Subcutaneous adipose tissue (tissue), 4 donors: ENCODE data around the gene SMAP2. TPM values are rescaled to one million over a fixed set of nuclear protein-coding genes. Genes with fewer than 3 reads are reported as not detected.

Source experiments
- total RNA-seq, 4 donors: library from RNA; depleted of rRNA; stranded (reverse); fragments of >200 nt; gene quantifications; one replicate each; pipeline ENCODE4 v1.1.0, GENCODE V29; 2016
- TF ChIP-seq, protein P1 (sequence below): fragments of 450-650 bp; IDR thresholded peaks from one replicate; pipeline ENCODE4 v1.5.1; 2016; ENCODE audit warnings: low read depth, mild to moderate bottlenecking, control low read depth, antibody characterized with exemption, moderate library complexity

The SMAP2 gene
- total RNA-seq, 4 donors from 2014 or later = 51.0 to 110 (median 72.2) TPM

DNA sequence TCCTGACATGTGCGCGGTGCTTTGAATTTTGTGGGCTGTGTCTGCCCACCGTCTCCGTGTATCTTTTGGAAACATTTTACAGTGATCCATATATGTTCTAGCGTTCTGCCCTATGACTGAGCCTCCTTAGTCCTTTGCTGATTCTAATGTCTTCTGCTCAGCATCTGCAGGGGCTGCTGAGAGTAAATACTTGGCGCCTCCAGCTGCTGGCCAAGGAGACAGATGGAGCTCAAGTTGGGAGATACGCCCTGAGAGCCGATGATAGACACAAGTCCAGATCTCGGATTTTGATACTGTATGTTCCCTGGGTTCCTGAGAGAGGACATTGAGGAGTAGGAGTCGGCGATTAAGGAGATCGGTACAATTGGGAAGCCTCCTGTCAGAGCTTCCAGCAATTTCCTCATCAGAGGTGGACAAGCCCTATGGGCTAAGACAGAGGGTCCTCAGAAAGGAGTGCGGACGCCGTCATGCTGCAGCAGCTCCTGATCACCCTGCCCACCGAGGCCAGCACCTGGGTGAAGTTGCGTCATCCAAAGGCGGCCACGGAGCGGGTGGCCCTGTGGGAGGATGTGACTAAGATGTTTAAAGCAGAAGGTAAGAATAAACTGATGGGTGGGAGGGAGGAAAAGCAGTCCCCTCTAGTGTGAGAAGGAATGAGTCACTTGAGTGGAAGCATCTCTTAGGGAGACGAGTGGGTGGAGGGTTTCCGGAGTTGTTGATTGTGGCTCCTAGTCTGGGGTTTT lies 77.1 kb downstream of the SMAP2 start:
- TF ChIP-seq, protein P1, sequence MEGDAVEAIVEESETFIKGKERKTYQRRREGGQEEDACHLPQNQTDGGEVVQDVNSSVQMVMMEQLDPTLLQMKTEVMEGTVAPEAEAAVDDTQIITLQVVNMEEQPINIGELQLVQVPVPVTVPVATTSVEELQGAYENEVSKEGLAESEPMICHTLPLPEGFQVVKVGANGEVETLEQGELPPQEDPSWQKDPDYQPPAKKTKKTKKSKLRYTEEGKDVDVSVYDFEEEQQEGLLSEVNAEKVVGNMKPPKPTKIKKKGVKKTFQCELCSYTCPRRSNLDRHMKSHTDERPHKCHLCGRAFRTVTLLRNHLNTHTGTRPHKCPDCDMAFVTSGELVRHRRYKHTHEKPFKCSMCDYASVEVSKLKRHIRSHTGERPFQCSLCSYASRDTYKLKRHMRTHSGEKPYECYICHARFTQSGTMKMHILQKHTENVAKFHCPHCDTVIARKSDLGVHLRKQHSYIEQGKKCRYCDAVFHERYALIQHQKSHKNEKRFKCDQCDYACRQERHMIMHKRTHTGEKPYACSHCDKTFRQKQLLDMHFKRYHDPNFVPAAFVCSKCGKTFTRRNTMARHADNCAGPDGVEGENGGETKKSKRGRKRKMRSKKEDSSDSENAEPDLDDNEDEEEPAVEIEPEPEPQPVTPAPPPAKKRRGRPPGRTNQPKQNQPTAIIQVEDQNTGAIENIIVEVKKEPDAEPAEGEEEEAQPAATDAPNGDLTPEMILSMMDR = no peak

DNA sequence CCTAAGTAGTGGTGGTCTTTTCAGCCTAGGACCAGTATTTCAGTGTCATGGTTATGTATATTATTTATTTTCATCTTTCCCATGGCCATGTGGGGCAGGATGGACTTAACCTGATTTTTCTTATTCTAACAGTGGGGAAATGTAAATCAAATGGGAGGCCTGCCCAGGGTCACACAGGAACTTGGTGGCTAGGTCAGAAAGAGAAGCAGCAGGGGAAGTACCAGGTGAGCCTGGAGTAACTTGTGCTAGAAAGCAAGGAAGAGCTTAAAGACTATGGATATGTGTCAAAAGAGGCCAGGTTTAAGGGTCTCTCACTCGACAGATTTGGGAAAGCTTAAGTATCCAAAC lies 77.7 kb downstream of the SMAP2 start:
- TF ChIP-seq, protein P1 = no peak

DNA sequence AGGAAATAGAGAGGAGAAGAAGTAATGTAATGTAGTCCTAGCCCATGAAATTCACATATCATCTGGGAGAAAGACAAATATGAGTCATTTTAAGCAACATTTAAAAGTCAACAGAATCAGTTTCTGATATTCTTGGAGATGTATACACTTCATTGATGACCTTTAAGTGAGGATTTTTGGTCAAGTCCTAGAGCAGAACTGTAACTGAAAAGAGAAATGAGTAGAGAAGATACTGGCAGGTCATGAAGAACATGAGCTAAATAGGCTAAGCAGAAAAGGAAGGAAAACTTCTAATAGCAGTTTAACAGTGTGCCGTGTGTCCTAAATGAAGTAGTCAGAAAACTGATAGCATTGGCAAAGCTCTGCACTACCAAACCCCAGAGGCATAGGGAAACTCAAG lies 81.3 kb downstream of the SMAP2 start:
- TF ChIP-seq, protein P1 = no peak

DNA sequence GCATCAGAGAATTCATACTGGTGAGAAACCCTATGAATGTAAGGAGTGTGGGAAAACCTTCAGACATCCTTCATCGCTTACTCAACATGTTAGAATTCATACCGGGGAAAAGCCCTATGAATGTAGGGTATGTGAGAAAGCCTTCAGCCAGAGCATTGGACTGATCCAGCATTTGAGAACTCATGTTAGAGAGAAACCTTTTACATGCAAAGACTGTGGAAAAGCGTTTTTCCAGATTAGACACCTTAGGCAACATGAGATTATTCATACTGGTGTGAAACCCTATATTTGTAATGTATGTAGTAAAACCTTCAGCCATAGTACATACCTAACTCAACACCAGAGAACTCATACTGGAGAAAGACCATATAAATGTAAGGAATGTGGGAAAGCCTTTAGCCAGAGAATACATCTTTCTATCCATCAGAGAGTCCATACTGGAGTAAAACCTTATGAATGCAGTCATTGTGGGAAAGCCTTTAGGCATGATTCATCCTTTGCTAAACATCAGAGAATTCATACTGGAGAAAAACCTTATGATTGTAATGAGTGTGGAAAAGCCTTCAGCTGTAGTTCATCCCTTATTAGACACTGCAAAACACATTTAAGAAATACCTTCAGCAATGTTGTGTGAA lies 89.5 kb downstream of the SMAP2 start:
- TF ChIP-seq, protein P1 = no peak

DNA sequence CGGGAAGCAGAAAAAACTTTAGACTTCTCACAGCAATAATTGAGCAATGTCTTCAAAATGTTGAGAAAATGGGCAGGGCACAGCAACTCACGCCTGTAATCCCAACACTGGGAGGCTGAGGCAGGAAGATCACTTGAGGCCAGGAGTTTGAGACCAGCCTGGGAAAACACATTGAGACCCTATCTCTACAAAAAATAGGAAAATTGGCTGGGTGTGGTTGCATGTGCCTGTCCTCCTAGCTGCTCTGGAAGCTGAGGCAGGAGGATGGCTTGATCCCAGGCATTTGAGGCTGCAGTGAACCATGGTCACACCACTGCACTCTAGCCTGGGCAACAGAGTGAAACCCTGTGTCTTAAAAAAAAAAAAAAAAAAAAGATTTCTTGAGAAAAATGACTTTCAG lies 95.8 kb downstream of the SMAP2 start:
- TF ChIP-seq, protein P1 = no peak

Other genes starting within 250 kb of the SMAP2 start
- gene RLF, start 212.3 kb upstream of the SMAP2 start, total RNA-seq = 10 to 100 TPM; 15.6 to 27.1 (median 22.4) TPM
- gene TMCO2, start 125.8 kb upstream of the SMAP2 start, total RNA-seq = not detected
- 10 to 100 TPM; 23.5 to 66.7 (median 38.0) TPM for gene ZMPSTE24, start 115.5 kb upstream of the SMAP2 start, total RNA-seq
- gene COL9A2, start 56.4 kb upstream of the SMAP2 start, total RNA-seq = 1 to 10 TPM in 3 of 4 donors, under 1 TPM in 1; 0.65 to 7.8 (median 4.1) TPM
- gene ZFP69B, start 76.7 kb downstream of the SMAP2 start, total RNA-seq = 1 to 10 TPM in 2 of 4 donors, under 1 TPM in 2; 0.33 to 1.1 (median 0.70) TPM
- gene ZFP69, start 103.6 kb downstream of the SMAP2 start, total RNA-seq = 1 to 10 TPM; 1.7 to 3.4 (median 2.5) TPM
- 10 to 100 TPM in 1 of 4 donors, 1 to 10 TPM in 3; 4.0 to 15.1 (median 7.3) TPM for gene EXO5, start 135.0 kb downstream of the SMAP2 start, total RNA-seq
- gene ZNF684, start 157.9 kb downstream of the SMAP2 start, total RNA-seq = 1 to 10 TPM; 2.9 to 8.2 (median 5.1) TPM